Hematopoietic multipotent progenitor cell treated with erythropoietin and hydrocortisone succinate and interleukin-3 and kit ligand, for 15 days (in vitro differentiated cells): ENCODE measurements around the gene ADAMTS5.

Experiments
- DNase-seq: peaks from one replicate; pipeline ENCODE4 v3.0.0-alpha.2; 2015; ENCODE audit warnings: low spot score

ADAMTS5 gene

GRCh38 chr21:26887251-26887650 is 79.6 kb downstream of the ADAMTS5 start:
- DNase-seq = no peak

GRCh38 chr21:26884436-26884835 is 82.5 kb downstream of the ADAMTS5 start:
- DNase-seq = no peak

GRCh38 chr21:26883768-26884167 is 83.1 kb downstream of the ADAMTS5 start:
- no peak for DNase-seq

- no peak for DNase-seq
Measured at GRCh38 chr21:26881504-26882228, 85.2 kb downstream of the ADAMTS5 start.

- DNase-seq = no peak
Measured at GRCh38 chr21:26877018-26877417, 89.9 kb downstream of the ADAMTS5 start.

- DNase-seq = no peak
Measured at GRCh38 chr21:26874347-26874746, 92.5 kb downstream of the ADAMTS5 start.
